Vagina (tissue), 2 donors: ENCODE measurements around the gene RPS3. TPM values are rescaled to one million over a fixed set of nuclear protein-coding genes. Genes with fewer than 3 reads are reported as not detected.

Experiments
- DNase-seq, 2 donors: peaks; one replicate each; pipeline ENCODE4 v3.0.0-alpha.2; 2017; ENCODE audit errors: extremely low spot score in 2 of 2
- H3K27ac ChIP-seq: fragments of 200-600 bp; sonication (generic); one replicate; pipeline ENCODE4 v1.5.1; 2019
- H3K27me3 ChIP-seq: fragments of 200-600 bp; sonication (generic); one replicate; pipeline ENCODE4 v1.5.1; 2019
- H3K36me3 ChIP-seq, 2 donors: fragments of 200-600 bp; sonication (generic); one replicate each; pipeline ENCODE4 v1.5.1; 2017 to 2019
- H3K4me1 ChIP-seq: fragments of 200-600 bp; sonication (generic); one replicate; pipeline ENCODE4 v1.5.1; 2019
- H3K4me3 ChIP-seq, 2 donors: fragments of 200-600 bp; sonication (generic); 1 replicate in 1 of 2; 2 replicates in 1 of 2; pipeline ENCODE4 v1.5.1; 2016 to 2019
- H3K9me3 ChIP-seq: fragments of 200-600 bp; sonication (generic); one replicate; pipeline ENCODE4 v1.5.1; 2019
- CTCF ChIP-seq, 3 experiments: fragments of 450-650 bp in 2 of 3; fragments of 200-600 bp in 1 of 3; sonication (generic) in 1 of 3; IDR thresholded peaks; one replicate each; pipeline ENCODE4 v1.5.1; 2017 to 2019; ENCODE audit warnings: antibody characterized with exemption in 3 of 3, mild to moderate bottlenecking in 2 of 3, moderate library complexity in 2 of 3
- POLR2A ChIP-seq, 2 donors: fragments of 450-650 bp; IDR thresholded peaks; one replicate each; pipeline ENCODE4 v1.6.1; 2017; ENCODE audit warnings: antibody characterized with exemption in 2 of 2, mild to moderate bottlenecking in 2 of 2, moderate library complexity in 2 of 2
- POLR2AphosphoS5 ChIP-seq, 2 donors: sonication (generic); formaldehyde crosslinking; IDR thresholded peaks; one replicate each; pipeline ENCODE4 v1.9.0; 2017; ENCODE audit warnings: antibody characterized with exemption in 2 of 2, mild to moderate bottlenecking in 2 of 2, low read depth in 1 of 2; ENCODE audit not compliant: insufficient read depth in 1 of 2
- intact Hi-C: fragments of 100-400 bp; cut with DNase I; formaldehyde crosslinking; loops from one replicate; pipeline ENCODE4 v1.15.1; 2023
- total RNA-seq: library from RNA; depleted of rRNA; stranded (reverse); fragments of >200 nt; gene quantifications from one replicate; pipeline ENCODE4 v1.2.3, GENCODE V29; 2016

The RPS3 gene
- total RNA-seq, 1 donor from 2014 or later = 1,625 TPM

- Histone ChIP-seq H3K27ac (no peak overlapping the region), H3K27me3 (no peaks in the 10 kb centered on the region), H3K9me3 (no peaks in the 10 kb centered on the region), H3K36me3 (no peaks in the 10 kb centered on the region), H3K4me3 (no peak overlapping the region), H3K4me1 (no peaks in the 10 kb centered on the region)
- intact Hi-C loops = no loop called here
- DNase-seq = no peak
- no peak for TF ChIP-seq POLR2A (IDR thresholded peaks at IDR 0.05)
- TF ChIP-seq CTCF (IDR thresholded peaks at IDR 0.05) = no peak
- no peak for TF ChIP-seq POLR2AphosphoS5 (IDR thresholded peaks at IDR 0.05; ENCODE audit: insufficient read depth in 1 of 2, low read depth in 1 of 2)
These were observed 40.3 kb downstream of the RPS3 start for GRCh38 chr11:75439495-75440120.

DNA sequence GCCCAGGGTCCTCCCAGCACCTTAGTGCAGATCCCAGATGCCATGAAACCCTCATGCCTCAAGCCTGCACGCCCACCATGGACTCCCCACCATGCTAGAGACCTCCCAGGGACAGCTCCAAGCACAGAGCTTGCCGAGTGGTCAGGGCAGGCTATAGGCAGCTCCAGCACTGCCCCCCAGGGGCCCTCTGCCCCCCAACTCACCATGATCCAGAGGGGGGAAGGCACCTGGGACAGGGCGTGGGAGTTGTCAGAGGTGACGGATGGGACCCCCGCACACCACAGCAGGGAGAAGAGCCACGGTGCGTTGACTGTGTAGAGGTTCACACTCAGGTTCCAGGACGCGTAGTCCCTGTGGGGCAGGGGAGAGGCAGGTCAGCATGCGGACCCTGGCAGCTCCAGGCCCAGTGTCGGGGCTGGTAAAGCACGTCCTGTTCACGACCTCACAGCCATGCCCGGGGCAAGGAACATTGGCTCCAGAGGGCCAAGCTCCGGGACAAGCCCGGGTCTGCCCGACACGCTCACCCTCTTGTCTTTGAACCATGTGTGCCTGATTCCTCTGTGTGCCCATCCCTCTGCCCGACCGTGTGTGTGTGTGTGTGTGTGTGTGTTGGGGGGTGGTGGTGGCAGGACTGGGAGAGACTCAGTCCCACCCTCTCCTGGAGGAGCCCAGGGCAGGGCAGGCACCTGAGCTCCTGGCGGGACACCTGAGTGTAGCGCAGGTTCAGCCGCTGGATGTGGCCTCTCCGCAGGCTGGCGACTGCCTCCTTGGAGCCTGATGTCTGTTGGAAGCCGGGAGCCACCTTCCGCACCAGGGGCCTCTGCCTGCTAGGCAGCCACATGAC, 41.9 kb downstream of the RPS3 start:
- Histone ChIP-seq H3K4me1 (no peaks in the 10 kb centered on the region), H3K27ac (no peak overlapping the region), H3K36me3 (no peaks in the 10 kb centered on the region), H3K4me3 (no peak overlapping the region), H3K27me3 (no peaks in the 10 kb centered on the region), H3K9me3 (no peaks in the 10 kb centered on the region)
- intact Hi-C loops = no loop called here
- TF ChIP-seq POLR2AphosphoS5 (IDR thresholded peaks at IDR 0.05; ENCODE audit: insufficient read depth in 1 of 2, low read depth in 1 of 2) (no peak), CTCF (IDR thresholded peaks at IDR 0.05) (no peak), POLR2A (IDR thresholded peaks at IDR 0.05) (no peak)
- DNase-seq = no peak

DNA sequence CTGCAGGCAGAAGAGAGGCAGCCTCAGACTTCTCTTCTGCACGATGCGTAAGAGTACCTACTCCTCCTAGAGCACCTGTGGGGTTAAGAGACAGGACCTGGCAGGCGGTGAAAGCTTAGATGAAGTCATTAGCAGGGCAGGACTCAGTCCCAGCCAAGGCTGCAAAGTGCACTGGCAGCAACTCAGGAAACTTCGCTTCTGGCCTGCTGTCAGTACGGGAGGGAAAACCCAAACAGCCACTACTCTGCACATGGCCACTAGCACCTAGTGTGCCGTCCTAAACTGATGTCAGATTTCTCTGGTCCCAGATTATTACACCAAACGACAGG, 42.5 kb downstream of the RPS3 start:
- Histone ChIP-seq H3K4me1 (no peaks in the 10 kb centered on the region), H3K27ac (no peak overlapping the region), H3K9me3 (no peaks in the 10 kb centered on the region), H3K36me3 (no peaks in the 10 kb centered on the region), H3K4me3 (no peak overlapping the region), H3K27me3 (no peaks in the 10 kb centered on the region)
- DNase-seq = no peak
- TF ChIP-seq POLR2AphosphoS5 (IDR thresholded peaks at IDR 0.05; ENCODE audit: insufficient read depth in 1 of 2, low read depth in 1 of 2) = no peak
- TF ChIP-seq POLR2A (IDR thresholded peaks at IDR 0.05) = no peak
- TF ChIP-seq CTCF (IDR thresholded peaks at IDR 0.05) = no peak
- intact Hi-C loops = no loop called here

DNA sequence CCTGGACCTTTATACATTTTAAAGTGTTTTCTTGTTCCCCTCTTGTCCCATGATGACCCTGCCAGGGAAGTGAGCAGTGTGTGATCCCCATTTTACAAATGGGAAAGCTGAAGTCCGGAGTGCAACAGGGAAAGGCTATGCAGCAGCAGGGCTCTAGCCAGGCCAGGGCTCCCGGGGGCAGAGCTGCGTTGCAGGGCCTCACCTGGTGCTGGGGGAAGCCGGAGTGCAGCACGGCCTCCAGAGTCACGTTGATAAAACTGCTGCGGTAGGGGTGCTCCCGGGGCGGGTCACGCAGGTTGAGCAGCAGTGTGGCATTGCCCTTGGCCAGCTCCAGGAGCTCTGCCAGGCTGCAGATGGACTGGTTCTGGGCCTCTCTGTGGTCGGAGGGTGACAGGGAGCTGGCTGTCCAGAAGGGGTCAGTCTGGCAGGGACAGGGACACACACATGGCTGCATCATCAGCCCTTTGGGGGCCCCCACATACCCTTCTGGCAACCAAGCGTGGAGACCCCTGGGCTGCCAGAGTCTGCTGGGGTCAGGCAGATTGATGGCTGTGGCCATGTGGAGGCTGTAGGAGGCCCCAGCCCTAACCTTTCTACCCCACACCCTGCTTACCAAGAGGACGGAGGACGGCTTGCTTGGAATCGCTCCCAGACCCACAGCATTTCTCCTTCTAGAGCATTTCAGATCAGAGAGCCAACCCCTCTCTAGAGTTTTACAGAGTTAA, 43.0 kb downstream of the RPS3 start:
- intact Hi-C loops = no loop called here
- TF ChIP-seq CTCF (IDR thresholded peaks at IDR 0.05) (no peak), POLR2AphosphoS5 (IDR thresholded peaks at IDR 0.05; ENCODE audit: insufficient read depth in 1 of 2, low read depth in 1 of 2) (no peak), POLR2A (IDR thresholded peaks at IDR 0.05) (no peak)
- Histone ChIP-seq H3K9me3 (no peaks in the 10 kb centered on the region), H3K4me3 (no peak overlapping the region), H3K27ac (no peak overlapping the region), H3K27me3 (no peaks in the 10 kb centered on the region), H3K36me3 (no peaks in the 10 kb centered on the region), H3K4me1 (no peaks in the 10 kb centered on the region)
- no peak for DNase-seq
